ENCODE data around the gene TBCD. TPM values are rescaled to one million over a fixed set of nuclear protein-coding genes. Genes with fewer than 3 reads are reported as not detected.
"Not testable (repeated sequence)": the region's sequence is repeated elsewhere in the genome, so short reads cannot be mapped to it uniquely, and the experiment has no call there.

TBCD gene
- total RNA-seq, 1 experiment from 2014 or later = 90.7 TPM

DNA sequence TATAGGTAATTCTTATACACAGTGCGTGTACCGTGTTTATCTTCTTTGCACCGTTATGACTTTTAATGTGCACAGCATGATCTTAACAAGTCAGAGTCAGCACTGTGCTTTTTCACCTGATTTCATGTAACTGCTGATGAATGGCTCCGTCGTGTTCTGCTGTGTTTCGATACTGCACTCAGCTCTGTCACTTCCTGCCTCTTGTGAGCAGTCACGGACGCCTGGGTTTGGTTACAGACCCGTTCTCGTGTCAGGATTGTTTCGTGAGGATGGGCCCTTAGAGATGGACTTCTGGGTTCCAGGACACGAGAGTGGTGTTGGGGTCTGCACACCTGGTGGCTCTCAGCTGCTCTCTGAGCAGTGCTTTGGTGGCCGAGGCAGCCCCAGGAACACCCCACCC, 24.6 kb downstream of the TBCD start:
- Mint-ChIP-seq H3K4me1 (ENCODE audit: low read depth, unreplicated experiment) (peaks cover 6% of the 10 kb centered on the region), H3K4me3 (ENCODE audit: low read depth, unreplicated experiment) (no peak overlapping the region), H3K36me3 (ENCODE audit: insufficient read depth, unreplicated experiment) (peaks cover 8% of the 10 kb centered on the region), H3K9me3 (ENCODE audit: low read depth, unreplicated experiment) (peaks cover 5% of the 10 kb centered on the region), H3K27ac (ENCODE audit: unreplicated experiment) (no peak overlapping the region), H3K27me3 (ENCODE audit: unreplicated experiment) (no peaks in the 10 kb centered on the region)
- BruUV-seq (replicated peaks) = no TSS peak
- intact Hi-C loops (cut with micrococcal nuclease; ENCODE audit: unreplicated experiment) = no loop called here
- TF ChIP-seq, protein P1, sequence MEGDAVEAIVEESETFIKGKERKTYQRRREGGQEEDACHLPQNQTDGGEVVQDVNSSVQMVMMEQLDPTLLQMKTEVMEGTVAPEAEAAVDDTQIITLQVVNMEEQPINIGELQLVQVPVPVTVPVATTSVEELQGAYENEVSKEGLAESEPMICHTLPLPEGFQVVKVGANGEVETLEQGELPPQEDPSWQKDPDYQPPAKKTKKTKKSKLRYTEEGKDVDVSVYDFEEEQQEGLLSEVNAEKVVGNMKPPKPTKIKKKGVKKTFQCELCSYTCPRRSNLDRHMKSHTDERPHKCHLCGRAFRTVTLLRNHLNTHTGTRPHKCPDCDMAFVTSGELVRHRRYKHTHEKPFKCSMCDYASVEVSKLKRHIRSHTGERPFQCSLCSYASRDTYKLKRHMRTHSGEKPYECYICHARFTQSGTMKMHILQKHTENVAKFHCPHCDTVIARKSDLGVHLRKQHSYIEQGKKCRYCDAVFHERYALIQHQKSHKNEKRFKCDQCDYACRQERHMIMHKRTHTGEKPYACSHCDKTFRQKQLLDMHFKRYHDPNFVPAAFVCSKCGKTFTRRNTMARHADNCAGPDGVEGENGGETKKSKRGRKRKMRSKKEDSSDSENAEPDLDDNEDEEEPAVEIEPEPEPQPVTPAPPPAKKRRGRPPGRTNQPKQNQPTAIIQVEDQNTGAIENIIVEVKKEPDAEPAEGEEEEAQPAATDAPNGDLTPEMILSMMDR (IDR thresholded peaks at IDR 0.05; ENCODE audit: unreplicated experiment) = no peak
- CTCF ChIA-PET = no interaction called here
- no peak for DNase-seq

GRCh38 chr17:82777778-82778375, 26.0 kb downstream of the TBCD start:
- intact Hi-C loops (cut with micrococcal nuclease; ENCODE audit: unreplicated experiment); H3K9me3 Mint-ChIP-seq (ENCODE audit: low read depth, unreplicated experiment); H3K27ac Mint-ChIP-seq (ENCODE audit: unreplicated experiment); H3K4me3 Mint-ChIP-seq (ENCODE audit: low read depth, unreplicated experiment); H3K27me3 Mint-ChIP-seq (ENCODE audit: unreplicated experiment); H3K36me3 Mint-ChIP-seq (ENCODE audit: insufficient read depth, unreplicated experiment); BruUV-seq (replicated peaks); DNase-seq: not testable (repeated sequence)
- TF ChIP-seq, protein P1 (IDR thresholded peaks at IDR 0.05; ENCODE audit: unreplicated experiment) = peak; percentile 32
- peaks cover 12% of the 10 kb centered on the region for H3K4me1 Mint-ChIP-seq (ENCODE audit: low read depth, unreplicated experiment)
- CTCF ChIA-PET = interaction anchor here (0.6 kb wide), 1 partner anchor 217 kb away, joined by 4 read pairs; no protein-coding TSS in a partner anchor

DNA sequence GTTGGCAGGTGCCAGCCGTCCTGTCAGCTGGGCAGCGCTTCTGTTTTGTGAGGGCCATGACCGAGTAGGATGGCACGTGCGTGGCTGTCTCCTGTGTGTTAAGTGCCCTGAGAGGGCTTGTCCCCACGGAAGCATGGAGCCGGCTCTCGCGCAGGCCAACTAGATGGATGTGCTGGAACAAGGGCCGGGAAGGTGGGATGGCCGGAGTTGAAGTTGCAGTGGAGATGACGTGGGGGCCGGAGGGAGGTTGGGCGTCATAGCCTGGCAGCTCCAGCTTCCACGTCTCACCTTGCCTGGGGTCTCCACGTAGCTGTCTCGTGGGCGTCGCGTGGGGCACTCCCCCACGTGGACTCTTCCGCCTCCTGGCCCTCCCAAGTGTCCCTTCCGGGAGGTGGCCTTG, 27.7 kb downstream of the TBCD start:
- H3K4me1 Mint-ChIP-seq (ENCODE audit: low read depth, unreplicated experiment) = peaks cover 12% of the 10 kb centered on the region
- CTCF ChIA-PET = no interaction called here
- peaks cover 8% of the 10 kb centered on the region for H3K36me3 Mint-ChIP-seq (ENCODE audit: insufficient read depth, unreplicated experiment)
- peaks cover 5% of the 10 kb centered on the region for H3K9me3 Mint-ChIP-seq (ENCODE audit: low read depth, unreplicated experiment)
- intact Hi-C loops (cut with micrococcal nuclease; ENCODE audit: unreplicated experiment) = no loop called here
- TF ChIP-seq, protein P1 (IDR thresholded peaks at IDR 0.05; ENCODE audit: unreplicated experiment) = no peak
- H3K27ac Mint-ChIP-seq (ENCODE audit: unreplicated experiment) = no peak overlapping the region
- no TSS peak for BruUV-seq (replicated peaks)
- no peak overlapping the region for H3K4me3 Mint-ChIP-seq (ENCODE audit: low read depth, unreplicated experiment)
- DNase-seq = no peak
- no peaks in the 10 kb centered on the region for H3K27me3 Mint-ChIP-seq (ENCODE audit: unreplicated experiment)

- peaks cover 8% of the 10 kb centered on the region for H3K36me3 Mint-ChIP-seq (ENCODE audit: insufficient read depth, unreplicated experiment)
- TF ChIP-seq, protein P1 (IDR thresholded peaks at IDR 0.05; ENCODE audit: unreplicated experiment) = no peak
- no peak for DNase-seq
- CTCF ChIA-PET = interaction anchor here (0.6 kb wide), 1 partner anchor 85 kb away, joined by 3 read pairs; no protein-coding TSS in a partner anchor
- no TSS peak for BruUV-seq (replicated peaks)
- peaks cover 12% of the 10 kb centered on the region for H3K4me1 Mint-ChIP-seq (ENCODE audit: low read depth, unreplicated experiment)
- intact Hi-C loops (cut with micrococcal nuclease; ENCODE audit: unreplicated experiment) = loop anchor here (5.0 kb wide), 1 partner anchor 132 kb away; no protein-coding TSS in a partner anchor
- peaks cover 5% of the 10 kb centered on the region for H3K9me3 Mint-ChIP-seq (ENCODE audit: low read depth, unreplicated experiment)
- H3K4me3 Mint-ChIP-seq (ENCODE audit: low read depth, unreplicated experiment) = no peak overlapping the region
- no peaks in the 10 kb centered on the region for H3K27me3 Mint-ChIP-seq (ENCODE audit: unreplicated experiment)
- no peak overlapping the region for H3K27ac Mint-ChIP-seq (ENCODE audit: unreplicated experiment)
Observed at GRCh38 chr17:82780195-82780594, 28.3 kb downstream of the TBCD start.
